SK-N-MC (cell line): ENCODE measurements around the gene KCTD1.

Source experiments
- DNase-seq: peaks from one replicate; pipeline ENCODE4 v3.0.0-alpha.2; 2011; ENCODE audit warnings: low read depth, low spot score
- H3K27ac ChIP-seq: fragments of 200-600 bp; sonication (generic); 2 replicates; pipeline ENCODE4 v1.5.1; 2016; ENCODE audit warnings: mixed run types
- H3K36me3 ChIP-seq: fragments of 200-600 bp; sonication (generic); 2 replicates; pipeline ENCODE4 v1.6.1; 2017; ENCODE audit warnings: antibody characterized with exemption, low read length, mixed read lengths; ENCODE audit not compliant: insufficient read depth
- H3K4me3 ChIP-seq: fragments of 200-600 bp; sonication (generic); 2 replicates; pipeline ENCODE4 v1.5.1; 2016
- H3K9ac ChIP-seq: fragments of 200-600 bp; sonication (generic); 2 replicates; pipeline ENCODE4 v1.8.0; 2017; ENCODE audit warnings: mixed run types, mixed read lengths; ENCODE audit not compliant: insufficient read length
- H3K9me3 ChIP-seq: fragments of 200-600 bp; sonication (generic); 2 replicates; pipeline ENCODE4 v1.6.1; 2017; ENCODE audit warnings: low read depth, mild to moderate bottlenecking, antibody characterized with exemption, low read length, moderate library complexity, mixed read lengths
- EZH2 ChIP-seq: fragments of 200-600 bp; sonication (generic); IDR thresholded peaks from one replicate; pipeline ENCODE4 v1.6.1; 2017; ENCODE audit warnings: antibody characterized with exemption
- FOXP2 ChIP-seq: optimal IDR thresholded peaks from 2 replicates; pipeline ENCODE3; 2011; ENCODE audit warnings: mild to moderate bottlenecking, moderate library complexity; ENCODE audit not compliant: insufficient read depth; ENCODE audit errors: extremely low read length, control extremely low read depth
- POLR2AphosphoS5 ChIP-seq: IDR thresholded peaks from 2 replicates; pipeline ENCODE4 v1.6.1; 2012; ENCODE audit warnings: mild to moderate bottlenecking, low read depth, low read length, borderline replicate concordance

The KCTD1 gene

GRCh38 chr18:26568513-26568912 is 20.2 kb upstream of the KCTD1 start:
- TF ChIP-seq FOXP2 (no peak), POLR2AphosphoS5 (no peak)
- H3K9ac ChIP-seq: no peak overlapping the region
- no peak overlapping the region for H3K4me3 ChIP-seq
- H3K36me3 ChIP-seq: no peaks in the 10 kb centered on the region
- no peak overlapping the region for H3K27ac ChIP-seq
- H3K9me3 ChIP-seq: no peaks in the 10 kb centered on the region
- DNase-seq: no peak

DNA sequence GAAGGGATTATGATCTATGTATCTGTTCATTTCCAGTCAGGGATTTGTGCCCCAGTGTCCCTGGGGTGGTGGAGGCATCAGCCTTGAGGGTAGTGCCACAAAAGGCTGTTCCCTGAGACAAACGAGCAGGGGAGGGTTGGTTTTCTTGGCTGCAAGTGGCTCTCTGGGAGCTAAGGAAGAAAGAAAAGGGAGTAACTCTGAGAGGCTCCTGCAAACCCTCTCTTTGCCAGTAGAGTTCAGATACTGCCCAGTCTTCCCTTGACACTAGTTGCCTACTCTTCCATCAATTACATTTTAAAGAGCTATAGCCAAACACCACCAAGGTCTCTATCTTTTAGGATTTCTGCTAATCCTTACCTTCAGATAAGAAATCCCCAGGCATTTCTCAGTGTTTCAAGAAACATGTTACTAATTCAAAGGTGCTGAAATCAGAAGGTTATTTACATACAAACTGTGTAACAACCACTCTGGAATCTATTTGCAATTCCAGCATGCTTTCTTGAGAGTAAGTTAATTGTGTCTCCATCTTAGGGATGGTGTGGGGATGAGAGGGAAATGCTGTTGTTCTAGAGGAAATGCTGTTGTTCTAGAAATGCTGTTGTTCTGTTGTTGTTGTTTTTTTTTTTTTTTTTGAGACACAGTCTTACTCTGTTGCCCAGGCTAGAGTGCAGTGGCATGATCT is 18.7 kb upstream of the KCTD1 start:
- Histone ChIP-seq H3K9me3 (no peaks in the 10 kb centered on the region), H3K36me3 (no peaks in the 10 kb centered on the region), H3K4me3 (no peak overlapping the region), H3K27ac (no peak overlapping the region), H3K9ac (no peak overlapping the region)
- no peak for TF ChIP-seq EZH2
- no peak for TF ChIP-seq FOXP2
- no peak for TF ChIP-seq POLR2AphosphoS5
- no peak for DNase-seq

- no peak overlapping the region for H3K27ac ChIP-seq
- no peak overlapping the region for H3K4me3 ChIP-seq
- H3K9me3 ChIP-seq: no peaks in the 10 kb centered on the region
- H3K36me3 ChIP-seq: no peaks in the 10 kb centered on the region
- H3K9ac ChIP-seq: no peak overlapping the region
- no peak for TF ChIP-seq FOXP2
- no peak for TF ChIP-seq EZH2
- no peak for TF ChIP-seq POLR2AphosphoS5
- no peak for DNase-seq
These were observed 17.2 kb upstream of the KCTD1 start for GRCh38 chr18:26565514-26565913.

DNA sequence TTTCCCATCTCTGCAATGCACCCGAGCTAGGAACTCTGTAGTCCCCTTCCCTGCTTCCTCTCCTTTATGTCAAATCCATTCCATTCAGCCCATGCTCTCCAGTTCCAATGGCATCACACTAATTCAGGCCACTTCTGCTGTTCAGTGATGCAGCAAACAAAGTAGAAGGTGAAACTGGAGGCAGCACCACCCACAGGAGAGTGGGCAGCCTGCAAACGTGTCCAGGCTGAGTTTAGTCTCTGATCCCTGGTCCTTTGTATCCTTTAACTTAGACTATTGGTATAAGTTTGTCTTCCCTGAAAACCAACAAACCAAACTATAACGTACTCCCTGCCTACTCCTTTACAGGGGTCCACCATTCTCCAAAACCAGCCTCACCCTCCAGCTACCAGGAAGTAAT is 14.7 kb upstream of the KCTD1 start:
- Histone ChIP-seq H3K4me3 (no peak overlapping the region), H3K9ac (no peak overlapping the region), H3K9me3 (no peaks in the 10 kb centered on the region), H3K27ac (no peak overlapping the region), H3K36me3 (no peaks in the 10 kb centered on the region)
- TF ChIP-seq POLR2AphosphoS5: no peak
- TF ChIP-seq FOXP2: no peak
- no peak for TF ChIP-seq EZH2
- no peak for DNase-seq

DNA sequence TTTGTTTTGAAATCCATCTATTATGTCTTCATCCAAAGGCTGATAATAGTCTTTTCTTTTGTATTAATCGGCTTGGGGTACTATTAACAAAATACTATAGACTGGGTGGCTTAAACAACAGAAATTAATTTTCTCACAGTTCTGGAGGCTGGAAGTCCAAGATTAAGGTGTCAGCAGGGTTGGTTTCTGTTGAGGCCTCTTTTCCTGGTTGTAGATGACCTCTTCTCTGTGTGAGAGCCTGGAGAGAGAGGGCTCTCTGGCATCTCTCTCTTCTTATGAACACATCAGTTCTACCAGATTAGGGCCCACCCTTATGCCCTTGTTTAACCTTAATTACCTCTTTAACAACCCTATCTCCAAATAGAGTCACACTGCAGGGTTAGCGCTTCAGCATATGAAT is 14.2 kb upstream of the KCTD1 start:
- H3K9me3 ChIP-seq: no peaks in the 10 kb centered on the region
- no peak overlapping the region for H3K9ac ChIP-seq
- TF ChIP-seq POLR2AphosphoS5 (no peak), EZH2 (no peak), FOXP2 (no peak)
- no peak overlapping the region for H3K27ac ChIP-seq
- DNase-seq: no peak
- no peaks in the 10 kb centered on the region for H3K36me3 ChIP-seq
- H3K4me3 ChIP-seq: no peak overlapping the region

- no peak for TF ChIP-seq POLR2AphosphoS5
- no peak for TF ChIP-seq FOXP2
- no peak for TF ChIP-seq EZH2
- no peak overlapping the region for H3K4me3 ChIP-seq
- no peak for DNase-seq
- H3K9me3 ChIP-seq: no peaks in the 10 kb centered on the region
- H3K36me3 ChIP-seq: no peaks in the 10 kb centered on the region
- no peak overlapping the region for H3K27ac ChIP-seq
- H3K9ac ChIP-seq: no peak overlapping the region
These were observed 13.4 kb upstream of the KCTD1 start for GRCh38 chr18:26561769-26562168.

GRCh38 chr18:26556573-26556972 is 8.2 kb upstream of the KCTD1 start:
- Histone ChIP-seq H3K27ac (no peak overlapping the region), H3K9me3 (no peaks in the 10 kb centered on the region), H3K4me3 (no peak overlapping the region), H3K36me3 (no peaks in the 10 kb centered on the region), H3K9ac (no peak overlapping the region)
- DNase-seq: no peak
- no peak for TF ChIP-seq POLR2AphosphoS5
- TF ChIP-seq FOXP2: no peak
- TF ChIP-seq EZH2: no peak

- TF ChIP-seq FOXP2 (no peak), EZH2 (no peak), POLR2AphosphoS5 (no peak)
- H3K4me3 ChIP-seq: no peak overlapping the region
- no peak for DNase-seq
- H3K9me3 ChIP-seq: no peaks in the 10 kb centered on the region
- no peak overlapping the region for H3K9ac ChIP-seq
- H3K27ac ChIP-seq: no peak overlapping the region
- H3K36me3 ChIP-seq: no peaks in the 10 kb centered on the region
These were observed 7.6 kb upstream of the KCTD1 start for GRCh38 chr18:26555804-26556553.

DNA sequence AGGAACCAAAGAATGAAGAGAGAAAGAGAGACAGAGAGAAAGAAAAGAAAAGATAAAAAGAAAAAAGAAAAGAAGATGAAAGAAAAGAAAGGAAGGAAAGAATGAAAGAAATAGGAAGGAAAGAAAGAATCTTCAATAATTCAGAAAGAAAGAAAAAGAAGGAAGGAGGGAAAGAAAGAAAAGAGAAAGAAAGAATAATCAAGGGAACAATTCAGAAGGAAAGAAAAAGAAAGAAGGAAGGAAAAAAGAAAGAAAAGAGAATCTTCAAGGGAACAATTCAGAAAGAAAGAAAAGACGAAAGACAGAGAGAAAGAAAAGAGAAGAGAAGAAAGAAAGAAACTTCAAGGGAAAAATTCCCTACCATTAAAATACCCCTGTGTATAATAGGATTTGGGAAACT is 5.6 kb upstream of the KCTD1 start:
- Histone ChIP-seq H3K4me3 (no peak overlapping the region), H3K9me3 (no peaks in the 10 kb centered on the region), H3K27ac (no peak overlapping the region), H3K36me3 (no peaks in the 10 kb centered on the region), H3K9ac (no peak overlapping the region)
- no peak for DNase-seq
- TF ChIP-seq FOXP2: no peak
- TF ChIP-seq EZH2: no peak
- TF ChIP-seq POLR2AphosphoS5: no peak
